Left hindlimb (tissue), 1 donor: ENCODE results near the gene ZFP69.

Experiments
- DNase-seq: peaks from one replicate; pipeline ENCODE4 v3.0.0-alpha.2; 2018

The ZFP69 gene

GRCh38 chr1:40508375-40509341 lies 31.6 kb downstream of the ZFP69 start, which contains the start of gene EXO5:
TSS of gene EXO5 (plus strand) at chr1:40508767. CDS start at chr1:40514545, 5,778 bp downstream.
- peak; percentile 89 for DNase-seq

DNA sequence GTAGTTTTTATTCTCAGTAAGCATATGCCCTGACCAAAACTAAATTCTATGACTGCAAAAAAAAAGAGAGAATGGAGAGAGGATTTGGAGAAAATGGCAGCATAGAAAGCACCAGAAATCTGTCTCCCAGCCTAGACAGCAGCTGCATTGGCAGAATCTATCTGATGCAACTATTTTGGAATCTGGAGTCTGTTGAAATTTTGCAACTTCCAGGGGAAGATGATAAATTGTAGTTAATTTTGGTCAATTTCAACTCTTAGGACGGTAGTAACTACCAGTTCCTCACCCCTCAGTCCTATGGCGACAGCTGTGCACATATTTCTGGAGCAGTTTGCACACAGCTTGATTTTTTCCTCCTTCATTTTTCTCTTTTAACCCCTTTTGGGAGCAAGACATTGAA lies 42.4 kb downstream of the ZFP69 start:
- DNase-seq = no peak

- DNase-seq = peak; percentile 25
Observed at GRCh38 chr1:40530735-40531380, 53.8 kb downstream of the ZFP69 start.

- peak; percentile 93 for DNase-seq
Observed at GRCh38 chr1:40531381-40532061, 54.4 kb downstream of the ZFP69 start, which contains the start of gene ZNF684. TSS of gene ZNF684 (plus strand) at chr1:40531637. CDS start at chr1:40533167, 1,530 bp downstream.

DNA sequence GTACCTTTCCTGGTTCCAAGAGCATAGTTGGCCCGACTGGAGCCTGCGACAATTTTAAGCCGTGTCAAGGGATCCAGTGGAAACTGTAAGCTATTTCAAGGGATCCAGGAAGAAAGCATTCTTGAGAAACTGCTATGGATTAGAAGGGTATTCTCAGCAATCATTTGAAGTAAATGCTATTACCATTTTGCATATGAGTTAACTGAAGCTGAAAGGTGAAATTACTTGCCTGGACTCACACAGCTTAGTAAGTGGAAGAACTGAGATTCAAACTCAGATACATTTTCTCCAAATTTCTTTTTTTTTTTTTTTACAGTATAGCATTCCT lies 54.9 kb downstream of the ZFP69 start:
- DNase-seq = no peak

- DNase-seq = no peak
Observed at GRCh38 chr1:40532844-40533424, 55.8 kb downstream of the ZFP69 start.

GRCh38 chr1:40534589-40534988 lies 57.5 kb downstream of the ZFP69 start:
- no peak for DNase-seq

GRCh38 chr1:40535732-40536131 lies 58.6 kb downstream of the ZFP69 start:
- DNase-seq = no peak

GRCh38 chr1:40539338-40539737 lies 62.2 kb downstream of the ZFP69 start:
- no peak for DNase-seq
